ENCODE results near the gene ZSWIM3.

Gene ZSWIM3

DNA sequence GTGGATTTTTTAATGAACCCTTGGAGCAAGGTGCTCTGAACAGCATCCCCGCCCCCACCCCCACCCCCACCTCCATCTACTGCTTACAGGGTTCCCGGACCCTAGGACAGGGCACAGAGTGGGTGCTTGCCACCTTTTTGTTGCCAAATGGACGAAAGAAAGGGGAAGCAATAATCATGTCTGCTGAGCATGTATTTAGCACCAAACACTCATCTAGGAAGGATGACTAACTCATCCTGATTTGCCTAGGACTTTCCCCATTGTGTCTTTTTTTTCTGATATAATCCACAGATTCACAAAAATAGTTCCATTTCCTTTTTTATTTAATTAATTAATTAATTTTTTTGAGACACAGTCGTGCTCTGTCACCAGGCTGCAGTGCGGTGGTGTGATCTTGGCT, 55.7 kb downstream of the ZSWIM3 start:
- DNase-seq = no peak
- POLR2A ChIA-PET = no interaction called here
- Histone ChIP-seq H3K4me3 (ENCODE audit: control insufficient read depth in 1 of 7, extremely low read depth in 1 of 7, insufficient read depth in 4 of 7, low read depth in 2 of 7, low read length in 6 of 7) (no peak overlapping the region), H3K4me1 (ENCODE audit: control extremely low read depth in 1 of 4, control insufficient read depth in 4 of 4, insufficient read depth in 4 of 4, low read length in 3 of 4) (peaks cover 13 to 40% (median 34%) of the 10 kb centered on the region in 4 experiments), H3K36me3 (ENCODE audit: control insufficient read depth in 4 of 4, insufficient read depth in 4 of 4, low read length in 3 of 4) (no peaks in the 10 kb centered on the region), H3K27ac (ENCODE audit: insufficient read depth in 1 of 2, low read depth in 1 of 2, low read length in 2 of 2, poor library complexity in 1 of 2, severe bottlenecking in 2 of 2) (no peak overlapping the region), H3K27me3 (replicated peaks in 2 of 5; ENCODE audit: control insufficient read depth in 4 of 5, insufficient read depth in 5 of 5, low read length in 4 of 5) (no peaks in the 10 kb centered on the region), H3K9me3 (ENCODE audit: control extremely low read depth in 1 of 5, control insufficient read depth in 4 of 5, insufficient read depth in 2 of 5, low read depth in 1 of 5, low read length in 4 of 5) (no peaks in the 10 kb centered on the region)
- CTCF ChIA-PET = no interaction called here
- WGBS (ENCODE audit: insufficient coverage) = 71% methylated on average over 3 of the region's 5 CpGs

DNA sequence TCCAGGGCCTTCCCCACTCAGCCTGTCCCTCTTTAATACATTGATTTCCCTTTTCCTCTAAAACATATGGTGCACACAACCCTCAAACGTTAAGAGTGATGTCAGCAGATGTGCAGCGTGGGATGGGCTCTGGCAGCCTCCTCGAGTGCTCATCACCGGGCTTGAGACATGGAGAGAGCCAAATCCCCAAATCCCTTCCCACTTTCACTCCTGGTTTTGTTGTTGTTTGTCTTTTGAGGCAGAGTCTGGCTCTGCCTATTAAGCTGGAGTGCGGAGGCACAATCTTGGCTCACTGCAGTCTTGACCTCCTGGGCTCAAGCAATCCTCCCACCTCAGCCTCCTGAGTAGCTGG, 60.4 kb downstream of the ZSWIM3 start:
- H3K9me3 ChIP-seq (ENCODE audit: control extremely low read depth in 1 of 5, control insufficient read depth in 4 of 5, insufficient read depth in 2 of 5, low read depth in 1 of 5, low read length in 4 of 5) = no peaks in the 10 kb centered on the region
- H3K36me3 ChIP-seq (ENCODE audit: control insufficient read depth in 4 of 4, insufficient read depth in 4 of 4, low read length in 3 of 4) = no peaks in the 10 kb centered on the region
- H3K4me3 ChIP-seq (ENCODE audit: control insufficient read depth in 1 of 7, extremely low read depth in 1 of 7, insufficient read depth in 4 of 7, low read depth in 2 of 7, low read length in 6 of 7) = no peak overlapping the region
- H3K27me3 ChIP-seq (replicated peaks in 2 of 5; ENCODE audit: control insufficient read depth in 4 of 5, insufficient read depth in 5 of 5, low read length in 4 of 5) = no peaks in the 10 kb centered on the region
- WGBS (ENCODE audit: insufficient coverage) = 100% methylated on average over 1 of the region's 5 CpGs
- no peak overlapping the region for H3K27ac ChIP-seq (ENCODE audit: insufficient read depth in 1 of 2, low read depth in 1 of 2, low read length in 2 of 2, poor library complexity in 1 of 2, severe bottlenecking in 2 of 2)
- H3K4me1 ChIP-seq (ENCODE audit: control extremely low read depth in 1 of 4, control insufficient read depth in 4 of 4, insufficient read depth in 4 of 4, low read length in 3 of 4) = peaks cover 5 to 14% (median 9%) of the 10 kb centered on the region in 4 experiments
- POLR2A ChIA-PET = interaction anchor here (1.1 kb wide), 1 partner anchor 54 kb away, joined by 4 read pairs; no protein-coding TSS in a partner anchor
- DNase-seq = no peak
- CTCF ChIA-PET = interaction anchor here (0.8 to 3.8 kb wide), 3 partner anchors 12 to 51 kb away, joined by 3 to 14 read pairs (median 4); partner anchors contain the start of gene PCIF1

DNA sequence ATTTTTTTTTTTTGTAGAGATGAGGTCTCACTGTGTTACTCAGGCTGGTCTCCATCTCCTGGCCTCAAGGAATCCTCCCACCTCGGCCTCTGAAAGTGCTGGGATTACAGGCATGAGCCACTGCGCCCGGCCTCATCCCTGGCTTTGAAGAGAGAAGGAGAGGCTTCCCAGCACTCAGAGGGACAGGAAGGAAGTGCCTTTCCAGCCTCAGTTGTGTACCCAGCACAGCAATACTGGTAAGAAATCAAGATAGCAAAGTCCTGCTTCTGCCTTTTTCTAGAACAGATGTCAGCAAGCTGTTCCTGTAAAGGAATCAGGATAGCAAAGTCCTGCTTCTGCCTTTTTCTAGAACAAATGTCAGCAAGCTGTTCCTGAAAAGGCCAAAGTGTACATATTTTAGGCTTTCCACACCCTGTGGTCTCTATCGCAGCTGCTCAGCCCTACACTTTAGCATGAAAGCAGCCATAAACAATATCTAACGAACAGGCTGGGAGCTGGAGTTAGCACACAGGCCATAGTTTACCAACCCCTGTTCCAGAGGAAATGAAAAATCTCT, 60.8 kb downstream of the ZSWIM3 start:
- no peaks in the 10 kb centered on the region for H3K27me3 ChIP-seq (replicated peaks in 2 of 5; ENCODE audit: control insufficient read depth in 4 of 5, insufficient read depth in 5 of 5, low read length in 4 of 5)
- H3K4me3 ChIP-seq (ENCODE audit: control insufficient read depth in 1 of 7, extremely low read depth in 1 of 7, insufficient read depth in 4 of 7, low read depth in 2 of 7, low read length in 6 of 7) = no peak overlapping the region
- WGBS (ENCODE audit: insufficient coverage) = 85% methylated on average over 5 of the region's 5 CpGs
- peaks cover 5 to 14% (median 9%) of the 10 kb centered on the region in 4 experiments for H3K4me1 ChIP-seq (ENCODE audit: control extremely low read depth in 1 of 4, control insufficient read depth in 4 of 4, insufficient read depth in 4 of 4, low read length in 3 of 4)
- no peak overlapping the region for H3K27ac ChIP-seq (ENCODE audit: insufficient read depth in 1 of 2, low read depth in 1 of 2, low read length in 2 of 2, poor library complexity in 1 of 2, severe bottlenecking in 2 of 2)
- H3K9me3 ChIP-seq (ENCODE audit: control extremely low read depth in 1 of 5, control insufficient read depth in 4 of 5, insufficient read depth in 2 of 5, low read depth in 1 of 5, low read length in 4 of 5) = no peaks in the 10 kb centered on the region
- DNase-seq = no peak
- ChIA-PET CTCF (interaction anchor here (0.8 to 3.8 kb wide), 4 partner anchors 10 to 50 kb away, joined by 3 to 14 read pairs (median 4); partner anchors contain the start of gene PCIF1), POLR2A (interaction anchor here (1.1 kb wide), 1 partner anchor 53 kb away, joined by 4 read pairs; no protein-coding TSS in a partner anchor)
- H3K36me3 ChIP-seq (ENCODE audit: control insufficient read depth in 4 of 4, insufficient read depth in 4 of 4, low read length in 3 of 4) = no peaks in the 10 kb centered on the region

DNA sequence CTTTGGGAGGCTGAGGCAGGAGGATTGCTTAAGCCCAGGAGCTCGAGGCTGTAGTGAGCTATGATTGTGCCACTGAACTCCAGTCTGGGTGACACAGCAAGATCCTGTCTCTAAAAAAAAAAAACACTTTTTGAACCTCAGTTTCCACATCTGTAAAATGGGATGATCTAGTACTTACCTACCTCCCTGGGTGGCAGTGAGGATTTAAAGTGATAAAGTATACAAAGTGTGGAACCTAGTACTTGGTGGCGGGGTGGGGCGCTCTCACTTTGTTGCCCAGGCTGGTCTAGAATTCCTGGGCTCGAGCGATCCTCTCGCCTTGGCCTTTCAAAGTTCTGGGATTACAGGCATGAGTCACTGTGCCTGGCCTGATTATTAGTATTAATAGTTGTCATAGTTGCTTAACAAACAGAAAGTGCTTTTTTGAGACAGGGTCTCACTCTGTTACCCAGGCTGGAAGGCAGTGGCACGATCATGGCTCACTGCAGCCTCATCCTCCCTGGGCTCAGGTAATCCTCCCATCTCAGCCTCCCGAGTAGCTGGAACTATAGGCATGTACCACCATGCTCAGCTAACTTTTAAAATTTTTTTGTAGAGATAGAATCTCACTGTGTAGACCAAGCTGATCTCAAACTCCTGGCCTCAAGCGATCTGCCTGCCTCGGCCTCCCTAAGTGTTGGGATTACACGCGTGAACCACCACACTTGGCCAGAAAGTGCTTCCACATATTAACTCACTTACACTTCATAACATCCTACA, 61.5 kb downstream of the ZSWIM3 start:
- no peaks in the 10 kb centered on the region for H3K36me3 ChIP-seq (ENCODE audit: control insufficient read depth in 4 of 4, insufficient read depth in 4 of 4, low read length in 3 of 4)
- WGBS (ENCODE audit: insufficient coverage) = 98% methylated on average over 9 of the region's 12 CpGs
- H3K27me3 ChIP-seq (replicated peaks in 2 of 5; ENCODE audit: control insufficient read depth in 4 of 5, insufficient read depth in 5 of 5, low read length in 4 of 5) = no peaks in the 10 kb centered on the region
- no peaks in the 10 kb centered on the region for H3K9me3 ChIP-seq (ENCODE audit: control extremely low read depth in 1 of 5, control insufficient read depth in 4 of 5, insufficient read depth in 2 of 5, low read depth in 1 of 5, low read length in 4 of 5)
- no peak overlapping the region for H3K4me3 ChIP-seq (ENCODE audit: control insufficient read depth in 1 of 7, extremely low read depth in 1 of 7, insufficient read depth in 4 of 7, low read depth in 2 of 7, low read length in 6 of 7)
- no peak for DNase-seq
- CTCF ChIA-PET = interaction anchor here (0.8 to 3.8 kb wide), 4 partner anchors 9 to 49 kb away, joined by 3 to 14 read pairs (median 4); partner anchors contain the start of gene PCIF1
- H3K4me1 ChIP-seq (ENCODE audit: control extremely low read depth in 1 of 4, control insufficient read depth in 4 of 4, insufficient read depth in 4 of 4, low read length in 3 of 4) = peaks cover 5 to 14% (median 9%) of the 10 kb centered on the region in 4 experiments
- POLR2A ChIA-PET = interaction anchor here (1.1 kb wide), 1 partner anchor 52 kb away, joined by 4 read pairs; no protein-coding TSS in a partner anchor
- H3K27ac ChIP-seq (ENCODE audit: insufficient read depth in 1 of 2, low read depth in 1 of 2, low read length in 2 of 2, poor library complexity in 1 of 2, severe bottlenecking in 2 of 2) = no peak overlapping the region

DNA sequence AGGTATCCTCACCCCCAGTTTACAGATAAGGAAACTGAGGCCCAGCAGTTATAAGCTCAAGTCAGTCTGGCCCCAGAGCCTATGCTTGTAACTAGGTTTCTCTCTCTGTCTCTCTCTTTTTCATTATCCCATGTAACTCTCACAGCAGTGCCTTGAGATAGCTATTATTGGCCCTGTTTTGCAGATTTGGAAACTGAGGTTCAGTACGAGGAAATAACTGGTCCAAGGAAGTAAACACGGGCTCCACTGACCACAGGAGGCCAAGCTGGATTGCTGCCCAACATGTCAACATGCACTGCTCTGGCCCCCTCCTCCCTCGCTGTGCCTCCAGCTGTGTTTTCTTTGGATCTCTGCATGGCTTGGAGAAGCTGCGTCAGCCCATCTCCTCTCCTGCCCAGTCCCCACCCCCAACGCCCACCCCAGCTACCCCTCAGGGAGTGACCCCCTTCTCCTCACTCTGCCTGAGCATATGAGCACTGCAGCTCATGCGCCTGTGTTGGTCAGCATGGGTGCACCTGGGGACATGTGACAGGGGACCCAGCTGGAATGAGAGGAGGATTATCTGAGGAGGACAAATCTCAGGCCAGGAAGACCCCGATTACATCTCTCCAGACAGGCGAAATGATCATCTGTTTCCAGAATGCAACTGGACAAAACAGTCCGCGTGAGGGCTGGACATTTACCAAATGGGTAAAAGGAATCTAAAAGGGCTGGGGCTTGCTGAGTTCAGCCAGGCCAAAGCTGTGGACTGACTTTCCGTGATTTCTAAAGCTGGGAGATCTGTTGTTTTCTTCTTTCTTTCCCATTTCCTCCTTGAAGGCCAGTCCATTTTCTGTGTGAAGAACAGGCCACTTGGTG, 62.4 kb downstream of the ZSWIM3 start:
- POLR2A ChIA-PET = interaction anchor here (2.1 kb wide), 1 partner anchor 14 kb away, joined by 7 read pairs; the partner anchor contains the start of gene PCIF1
- 87% methylated on average over 9 of the region's 11 CpGs for WGBS (ENCODE audit: insufficient coverage)
- H3K9me3 ChIP-seq (ENCODE audit: control extremely low read depth in 1 of 5, control insufficient read depth in 4 of 5, insufficient read depth in 2 of 5, low read depth in 1 of 5, low read length in 4 of 5) = no peaks in the 10 kb centered on the region

DNA sequence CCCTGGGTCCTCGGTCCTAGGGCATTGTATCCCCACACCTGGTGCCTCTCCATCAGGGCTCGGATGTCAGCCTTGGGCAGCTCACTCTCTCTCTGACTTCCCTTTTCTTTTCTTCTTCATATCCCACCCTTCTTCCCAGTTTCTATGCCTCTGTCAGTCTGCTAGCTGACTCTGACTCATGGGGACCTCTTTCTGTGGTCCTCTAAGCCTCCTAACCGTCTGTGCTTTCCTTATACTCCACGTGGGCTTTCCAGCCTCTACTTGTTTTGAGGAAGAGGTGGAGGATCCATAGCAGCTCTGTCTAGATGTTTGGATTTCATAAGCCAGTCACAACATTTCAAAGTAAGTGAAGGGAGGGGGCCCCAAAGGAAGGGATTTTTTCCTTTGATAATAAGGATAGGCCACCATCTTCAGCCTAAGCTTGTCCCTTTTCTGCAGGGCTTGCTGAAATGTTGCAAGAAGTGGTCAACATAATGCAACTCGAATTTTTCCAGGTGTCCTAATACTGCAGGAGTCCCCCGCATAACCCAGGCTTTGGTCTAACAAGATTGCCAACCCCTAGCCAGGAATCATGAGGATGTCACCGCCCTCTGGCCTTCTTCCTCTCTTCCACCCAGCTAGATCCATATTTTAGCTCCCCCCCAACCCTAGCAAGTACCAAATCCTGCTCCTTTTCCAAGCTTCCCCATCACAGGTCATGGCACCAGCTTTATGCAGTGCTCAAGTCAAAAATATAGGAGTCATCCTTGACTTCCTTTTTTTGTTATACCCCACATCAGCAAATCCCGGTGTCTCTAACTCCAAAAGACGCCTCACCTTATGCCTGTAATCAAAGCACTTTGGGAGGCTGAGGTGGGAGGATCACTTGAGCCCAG, 63.3 kb downstream of the ZSWIM3 start:
- Histone ChIP-seq H3K27me3 (replicated peaks in 2 of 5; ENCODE audit: control insufficient read depth in 4 of 5, insufficient read depth in 5 of 5, low read length in 4 of 5) (no peaks in the 10 kb centered on the region), H3K9me3 (ENCODE audit: control extremely low read depth in 1 of 5, control insufficient read depth in 4 of 5, insufficient read depth in 2 of 5, low read depth in 1 of 5, low read length in 4 of 5) (no peaks in the 10 kb centered on the region), H3K4me1 (ENCODE audit: control extremely low read depth in 1 of 4, control insufficient read depth in 4 of 4, insufficient read depth in 4 of 4, low read length in 3 of 4) (peaks cover 0 to 5% (median 1%) of the 10 kb centered on the region in 4 experiments), H3K27ac (ENCODE audit: insufficient read depth in 1 of 2, low read depth in 1 of 2, low read length in 2 of 2, poor library complexity in 1 of 2, severe bottlenecking in 2 of 2) (no peak overlapping the region), H3K4me3 (ENCODE audit: control insufficient read depth in 1 of 7, extremely low read depth in 1 of 7, insufficient read depth in 4 of 7, low read depth in 2 of 7, low read length in 6 of 7) (no peak overlapping the region), H3K36me3 (ENCODE audit: control insufficient read depth in 4 of 4, insufficient read depth in 4 of 4, low read length in 3 of 4) (no peaks in the 10 kb centered on the region)
- WGBS (ENCODE audit: insufficient coverage) = 83% methylated on average over 9 of the region's 9 CpGs
- CTCF ChIA-PET = interaction anchor here (0.8 to 1.1 kb wide), 3 partner anchors 13 to 96 kb away, joined by 3 to 4 read pairs (median 4); no protein-coding TSS in a partner anchor
- no peak for DNase-seq
- POLR2A ChIA-PET = interaction anchor here (2.1 kb wide), 1 partner anchor 13 kb away, joined by 7 read pairs; the partner anchor contains the start of gene PCIF1

More for the DNA sequence above, 62.4 kb downstream of the ZSWIM3 start:
- DNase-seq = no peak
- no peaks in the 10 kb centered on the region for H3K36me3 ChIP-seq (ENCODE audit: control insufficient read depth in 4 of 4, insufficient read depth in 4 of 4, low read length in 3 of 4)
- no peak overlapping the region for H3K4me3 ChIP-seq (ENCODE audit: control insufficient read depth in 1 of 7, extremely low read depth in 1 of 7, insufficient read depth in 4 of 7, low read depth in 2 of 7, low read length in 6 of 7)
- peaks cover under 1 to 9% (median 5%) of the 10 kb centered on the region in 4 experiments for H3K4me1 ChIP-seq (ENCODE audit: control extremely low read depth in 1 of 4, control insufficient read depth in 4 of 4, insufficient read depth in 4 of 4, low read length in 3 of 4)
- H3K27me3 ChIP-seq (replicated peaks in 2 of 5; ENCODE audit: control insufficient read depth in 4 of 5, insufficient read depth in 5 of 5, low read length in 4 of 5) = no peaks in the 10 kb centered on the region
- no peak overlapping the region for H3K27ac ChIP-seq (ENCODE audit: insufficient read depth in 1 of 2, low read depth in 1 of 2, low read length in 2 of 2, poor library complexity in 1 of 2, severe bottlenecking in 2 of 2)
- CTCF ChIA-PET = interaction anchor here (0.8 to 3.8 kb wide), 3 partner anchors 8 to 95 kb away, joined by 3 to 14 read pairs (median 4); partner anchors contain the start of gene PCIF1

All from common myeloid progenitor, CD34-positive (primary cell).